GM21360 (cell line): ENCODE measurements around the gene MRPL42.
"Not testable (repeated sequence)": the region's sequence is repeated elsewhere in the genome, so short reads cannot be mapped to it uniquely, and the experiment has no call there.

Experiments used
- ATAC-seq: cut with Tn5 transposase; IDR thresholded peaks from one replicate; pipeline ENCODE4 v1.9.1; 2021; ENCODE audit warnings: mild to moderate bottlenecking, moderate library complexity; ENCODE audit not compliant: unreplicated experiment

Gene MRPL42

DNA sequence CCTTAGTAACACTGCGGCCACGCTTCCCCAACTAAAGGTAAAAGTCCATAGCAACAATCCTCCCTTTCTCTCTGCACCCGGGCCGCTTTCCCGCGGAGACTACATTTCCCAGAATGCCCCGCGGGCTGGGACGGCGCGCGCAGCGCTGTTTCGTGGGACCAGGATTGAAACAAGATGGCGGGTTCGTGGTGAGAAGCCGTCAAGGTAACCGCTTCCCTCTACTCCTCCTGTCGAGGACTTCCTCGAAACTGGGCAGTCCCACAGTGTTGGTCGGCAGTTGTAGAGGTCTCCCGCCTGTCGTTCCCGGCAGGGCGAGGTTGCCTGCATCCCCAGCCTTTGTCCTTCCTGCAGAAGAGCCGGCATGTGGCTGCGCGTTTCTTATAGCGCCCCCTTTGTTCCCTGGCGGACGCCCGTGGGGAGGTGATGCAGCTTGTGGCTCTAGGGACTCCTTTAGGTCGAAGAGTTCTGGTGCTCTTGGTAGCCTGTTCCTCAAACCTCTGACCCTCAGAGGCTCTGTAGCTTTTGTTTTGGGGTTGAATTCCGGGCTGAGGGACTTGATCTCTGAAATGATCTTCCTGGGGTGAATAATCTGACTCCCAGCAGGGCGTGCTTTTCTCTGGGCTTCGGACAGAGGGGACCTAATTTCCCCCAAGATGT is at the start of gene MRPL42:
Gene MRPL42 (plus strand): TSS at position 164 of the 657 bp plus-strand sequence. CDS start 1,772 bp downstream, outside the sequence.
- ATAC-seq, result peak; percentile 88

DNA sequence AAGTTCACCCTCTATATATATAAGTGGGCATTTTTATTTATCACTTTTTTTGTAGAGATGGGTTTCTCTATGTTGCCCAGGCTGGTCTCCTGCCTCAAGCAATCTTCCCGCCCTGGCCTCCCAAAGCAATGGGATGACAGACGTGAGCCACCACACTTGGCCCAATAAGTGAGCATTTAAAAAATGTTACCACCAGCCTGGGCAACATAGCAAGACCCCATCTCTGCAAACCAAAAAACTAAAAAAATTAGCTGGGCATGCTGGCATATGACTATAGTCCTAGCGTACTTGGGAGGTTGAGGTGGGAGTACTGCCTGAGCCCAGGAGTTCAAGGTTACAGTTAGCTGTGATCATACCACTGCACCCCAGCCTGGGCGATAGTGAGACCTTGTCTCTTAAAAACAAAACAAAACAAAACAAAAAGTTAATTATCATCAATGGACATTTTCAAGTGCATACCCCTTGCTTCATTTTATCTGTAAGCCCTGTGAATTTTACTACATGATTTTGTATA is 49.3 kb upstream of the MRPL42 start:
- ATAC-seq, result no peak

DNA sequence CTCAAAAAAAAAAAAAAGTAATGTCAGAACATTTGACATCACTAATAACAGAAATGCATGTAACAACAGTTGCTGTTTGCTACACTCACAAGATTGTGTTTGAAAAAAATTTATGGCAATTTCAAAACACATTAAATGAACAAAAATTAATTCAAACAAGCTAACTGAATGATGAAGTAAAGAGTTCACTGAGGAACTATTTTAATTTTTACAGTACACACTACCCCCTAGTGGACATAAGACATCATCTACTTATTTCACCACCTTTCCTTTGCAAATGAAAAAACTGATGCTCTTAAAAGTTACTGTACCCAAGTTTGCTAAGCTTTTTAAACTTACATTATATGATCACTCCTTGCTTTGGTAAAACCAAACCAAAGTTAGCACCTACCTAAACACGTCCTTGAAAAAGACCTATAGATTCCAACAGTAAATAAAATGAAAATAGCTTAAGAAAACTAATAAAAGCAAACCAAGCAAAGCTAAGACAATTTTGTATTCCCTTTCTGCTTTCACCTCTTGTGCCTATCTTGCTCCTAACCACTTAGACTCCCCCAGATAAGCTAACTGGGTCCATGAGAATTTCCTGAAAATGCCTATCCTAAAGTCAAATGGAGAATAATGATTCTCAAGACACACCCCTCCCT is 47.8 kb upstream of the MRPL42 start:
- no peak for ATAC-seq

- no peak for ATAC-seq
These were observed 45.3 kb upstream of the MRPL42 start for GRCh38 chr12:93422050-93422449.

DNA sequence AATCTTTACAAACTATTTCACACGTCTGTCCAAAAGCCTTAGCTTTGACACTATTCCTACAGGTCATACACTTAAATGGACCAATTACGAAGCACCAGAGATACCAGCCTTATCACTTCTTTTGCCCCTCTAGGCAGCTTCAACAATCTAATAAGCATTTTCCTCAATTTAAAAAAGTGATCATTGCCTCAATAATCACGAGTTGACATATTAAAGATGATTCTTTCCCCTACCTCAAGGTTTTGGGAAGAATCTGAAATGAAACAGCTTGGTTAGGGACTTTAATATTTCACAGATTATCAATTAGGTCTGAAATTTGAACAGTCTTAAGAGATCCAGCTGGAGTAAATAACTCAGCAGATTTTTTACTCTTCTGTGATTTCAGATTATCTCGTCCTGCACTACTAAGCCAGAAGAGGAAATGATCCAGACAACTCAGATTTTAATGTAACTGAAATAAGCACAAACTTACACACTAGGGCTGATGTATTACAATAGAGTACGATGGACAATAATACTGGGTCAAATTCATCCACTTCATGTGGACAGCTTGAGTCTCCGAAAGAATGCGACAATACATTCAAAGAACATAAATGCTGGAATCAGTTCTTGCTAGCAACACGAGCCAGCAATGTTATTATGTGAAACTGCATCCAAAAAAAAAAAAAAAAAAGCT is 41.4 kb upstream of the MRPL42 start:
- no peak for ATAC-seq

DNA sequence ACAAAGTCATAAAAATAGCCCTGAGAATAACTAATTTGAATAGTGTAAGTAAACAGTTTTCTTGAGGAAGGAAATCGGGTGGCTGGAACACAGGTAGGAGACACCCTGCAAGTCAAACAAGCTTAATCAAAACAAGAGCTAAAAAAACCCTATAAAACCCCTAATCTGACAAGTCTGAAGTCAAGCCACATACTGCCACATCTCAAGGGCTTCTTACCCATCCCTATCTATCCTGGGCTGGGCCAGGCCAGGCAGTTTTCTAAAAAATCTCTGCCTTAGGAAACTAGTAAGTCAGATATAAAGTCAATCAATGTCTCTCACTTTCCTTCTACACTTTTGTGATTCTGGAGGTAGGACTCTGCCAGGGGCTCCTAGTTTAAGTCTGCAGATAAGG is 40.9 kb upstream of the MRPL42 start:
- no peak for ATAC-seq

DNA sequence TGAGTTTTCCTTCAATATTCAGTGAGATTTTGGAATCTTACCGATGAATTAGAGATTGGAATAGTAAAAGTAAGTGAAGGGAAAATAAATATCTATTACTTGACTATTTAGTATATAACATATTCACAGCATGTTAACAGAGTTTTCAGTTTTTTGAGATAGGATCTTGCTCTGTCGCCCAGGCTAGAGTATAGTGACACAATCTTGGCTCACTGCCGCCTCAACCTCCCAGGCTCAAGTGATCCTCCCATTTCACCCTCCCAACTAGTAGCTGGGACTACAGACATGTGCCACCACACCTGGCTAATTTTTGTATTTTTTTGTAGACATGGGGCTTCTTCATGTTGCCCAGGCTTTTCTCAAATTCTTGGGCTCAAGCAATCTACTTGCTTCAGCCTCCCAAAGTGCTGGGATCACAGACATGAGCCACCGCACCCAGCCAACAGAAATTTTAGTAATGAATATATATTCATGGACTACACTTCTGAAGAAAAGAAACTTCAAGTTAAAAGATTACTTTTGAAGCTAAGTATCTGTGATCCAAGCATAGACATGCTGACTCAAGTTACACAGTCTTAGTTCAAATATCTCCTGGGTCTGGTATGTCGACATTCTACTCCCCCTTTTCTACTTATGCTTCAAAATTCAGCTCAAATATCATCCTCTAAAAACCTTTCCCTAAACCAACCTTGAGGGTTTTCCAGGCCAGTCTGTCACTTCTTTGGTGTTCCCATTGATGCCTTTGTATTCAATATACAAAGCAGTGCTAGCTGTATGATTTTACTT is 39.3 kb upstream of the MRPL42 start:
- ATAC-seq, result no peak

DNA sequence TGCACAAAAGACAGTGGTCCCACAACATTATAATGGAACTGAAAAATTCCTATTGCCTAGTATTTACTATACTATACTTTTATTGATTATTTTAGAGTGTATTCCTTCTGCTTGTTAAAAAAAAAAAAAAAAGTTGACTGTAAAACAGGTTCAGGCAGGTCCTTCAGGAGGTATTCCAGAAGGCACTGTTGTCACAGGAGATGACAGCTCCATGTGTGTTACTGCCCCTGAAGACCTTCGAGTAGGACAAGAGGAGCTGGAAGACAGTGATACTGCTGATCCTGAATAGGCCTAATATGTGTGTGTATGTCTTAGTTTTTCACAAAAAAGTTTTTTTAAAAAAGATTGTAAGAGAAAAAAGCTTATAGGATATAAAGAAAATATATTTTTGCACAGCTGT is 37.9 kb upstream of the MRPL42 start:
- ATAC-seq, result no peak

GRCh38 chr12:93429852-93430251 is 37.5 kb upstream of the MRPL42 start:
- ATAC-seq, result no peak

GRCh38 chr12:93430280-93430679 is 37.0 kb upstream of the MRPL42 start:
- no peak for ATAC-seq

- not testable (repeated sequence) for ATAC-seq
These were observed 35.3 kb upstream of the MRPL42 start for GRCh38 chr12:93432031-93432430.

GRCh38 chr12:93434256-93434865 is 33.0 kb upstream of the MRPL42 start:
- ATAC-seq, result no peak

- no peak for ATAC-seq
These were observed 28.9 kb upstream of the MRPL42 start for GRCh38 chr12:93438266-93439050.

DNA sequence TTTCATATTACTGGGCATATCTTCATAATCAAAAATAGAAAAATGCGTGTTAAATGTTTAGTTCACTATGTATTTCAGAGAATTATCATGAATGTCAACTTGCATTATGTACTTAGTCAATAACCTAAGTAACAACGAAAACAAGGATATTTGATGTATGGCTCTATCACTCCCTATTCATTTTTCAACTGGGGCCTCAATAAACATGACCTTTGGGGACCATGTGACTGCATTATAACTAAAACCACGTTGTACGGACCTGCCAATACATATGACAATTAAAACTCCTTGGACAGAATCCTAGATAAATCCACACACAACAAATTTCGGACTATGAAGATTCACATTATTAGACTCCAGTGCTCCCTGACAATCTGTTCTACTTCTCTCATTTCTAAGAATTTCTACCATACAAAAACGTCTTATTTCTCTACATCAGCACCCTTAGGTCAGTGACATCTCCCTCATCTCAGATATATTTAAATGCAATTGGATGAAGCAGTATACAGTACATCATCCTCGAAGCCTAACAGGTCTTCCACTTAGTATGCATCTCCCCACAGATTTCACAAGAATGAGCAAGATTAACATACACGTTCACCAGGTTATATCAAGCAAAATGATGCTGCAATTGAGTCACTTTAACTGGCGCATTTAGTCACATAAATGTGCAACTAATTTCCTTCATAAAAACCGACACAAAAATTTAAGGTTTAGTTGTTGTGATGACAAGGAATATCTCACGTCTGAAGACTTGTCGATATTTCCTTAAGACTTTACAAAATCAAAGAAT is 27.1 kb upstream of the MRPL42 start:
- ATAC-seq, result no peak

DNA sequence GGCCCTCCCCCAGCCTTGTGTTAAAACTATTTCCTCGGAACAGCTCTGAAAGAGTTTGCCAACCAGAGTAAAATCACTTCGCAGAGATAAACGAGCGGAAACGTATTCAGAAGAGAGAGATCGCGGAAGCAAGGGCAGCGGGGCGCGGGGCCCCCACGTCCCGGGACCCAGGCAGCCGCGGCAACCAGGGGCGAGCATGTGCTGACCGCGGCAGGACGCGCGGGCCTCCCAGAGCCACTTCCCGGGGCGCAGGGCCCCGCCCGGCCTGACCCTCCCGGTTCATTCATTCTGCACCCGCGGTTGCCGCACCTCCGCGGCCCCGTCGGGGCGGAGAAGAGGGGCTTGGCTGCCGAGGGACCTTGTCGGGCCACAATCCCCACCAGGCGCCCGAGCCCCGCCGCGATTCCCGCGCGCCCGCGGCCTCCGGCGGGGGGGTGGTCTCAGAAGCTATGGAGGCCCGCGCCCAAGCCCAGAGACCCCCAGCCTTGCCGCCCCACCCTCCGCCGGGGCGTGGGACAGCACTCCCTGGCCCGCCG is 26.2 kb upstream of the MRPL42 start:
- no peak for ATAC-seq

DNA sequence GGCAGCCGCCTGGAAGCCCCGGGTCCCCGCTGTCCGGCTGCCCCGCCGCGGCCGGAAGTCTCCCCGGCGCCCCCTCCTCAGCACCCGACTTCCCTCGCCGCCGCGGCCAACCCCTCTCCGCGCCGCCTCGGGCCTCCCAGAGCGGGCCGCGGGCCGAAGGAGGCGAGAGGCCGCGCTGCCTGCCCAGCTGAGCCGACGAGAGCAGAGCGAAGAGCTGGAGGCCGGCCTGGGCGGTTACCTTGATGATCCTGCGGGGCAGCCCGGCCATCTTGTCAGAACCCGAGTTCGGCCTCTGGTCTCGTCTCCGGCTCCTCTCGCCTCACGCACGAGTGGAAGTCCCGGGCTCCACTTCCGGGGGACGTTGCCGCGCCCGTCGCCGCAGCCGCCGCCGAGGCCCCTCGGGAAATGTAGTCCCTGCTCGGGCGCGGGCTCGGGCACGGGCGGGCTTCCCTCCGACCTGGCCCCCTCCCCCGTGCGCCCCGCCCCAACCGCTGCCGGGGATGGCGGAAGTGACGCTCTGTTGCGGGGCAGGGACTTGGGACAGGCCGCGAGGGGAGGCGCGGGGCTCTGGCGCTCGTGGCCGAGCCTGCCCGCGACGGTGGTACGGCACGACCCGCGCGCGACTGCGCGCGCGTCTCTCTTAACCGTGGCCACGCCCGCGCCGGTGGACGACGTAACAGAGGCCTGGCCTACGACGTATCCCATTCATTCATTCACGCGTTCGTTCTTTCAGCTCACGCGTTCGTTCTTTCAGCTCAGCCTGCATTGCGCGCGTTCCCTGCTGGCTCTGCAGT is 25.5 kb upstream of the MRPL42 start, which contains the start of gene UBE2N:
Gene UBE2N (minus strand): TSS at position 331 of the 794 bp plus-strand sequence. CDS start 63 bp downstream, at position 268.
- ATAC-seq, result peak; percentile 78

DNA sequence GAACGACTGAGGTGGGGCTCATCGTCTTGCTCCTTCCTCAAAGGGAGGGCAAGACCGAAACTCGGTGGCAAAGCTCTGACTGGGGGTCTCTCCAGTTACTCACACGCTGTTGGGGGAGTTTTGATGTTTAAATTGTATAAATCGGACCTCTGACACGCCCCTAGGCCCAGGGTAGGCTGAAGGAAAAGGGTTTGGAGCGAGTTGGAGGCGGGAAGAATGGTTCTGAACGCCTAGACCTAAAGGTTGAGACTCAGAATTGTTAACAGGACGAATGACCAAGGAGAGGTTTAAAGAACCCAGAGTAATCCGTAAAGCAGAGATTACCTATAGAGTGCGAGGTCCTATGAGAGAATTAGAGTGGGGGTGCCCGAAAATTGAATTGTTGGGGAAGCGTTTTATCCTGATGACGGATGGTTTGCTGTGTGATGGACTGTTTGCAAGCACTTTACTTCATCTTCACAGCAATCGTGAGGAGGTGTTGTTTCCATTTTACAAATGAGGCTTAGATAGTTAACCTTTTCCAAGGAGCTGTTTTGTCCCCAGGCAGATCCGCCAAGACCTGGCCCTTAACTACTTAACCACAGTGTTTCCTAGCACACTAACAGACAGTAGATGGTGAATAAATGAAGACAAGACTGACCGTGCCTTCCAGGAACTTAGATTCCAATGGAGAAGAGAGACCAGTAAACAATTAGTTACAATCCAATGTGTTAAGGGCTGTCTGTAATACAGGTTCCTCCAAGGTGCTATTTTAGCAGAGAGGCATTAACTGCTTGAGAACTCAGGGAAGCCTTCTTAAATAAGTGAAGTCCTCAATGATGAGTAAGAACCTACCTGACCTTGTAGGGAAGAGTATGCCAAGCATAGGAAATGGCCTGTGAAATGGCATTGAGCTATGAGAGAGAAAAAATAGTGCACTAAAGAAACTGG is 24.6 kb upstream of the MRPL42 start:
- no peak for ATAC-seq
